GM18909 (cell line): ENCODE data around the gene VANGL2.
A peak's percentile ranks its signal among the peaks of the same experiment; 100 is the strongest.
"Not testable (repeated sequence)": the region's sequence is repeated elsewhere in the genome, so short reads cannot be mapped to it uniquely, and the experiment has no call there.

Experiments used
- ATAC-seq: cut with Tn5 transposase; IDR thresholded peaks from one replicate; pipeline ENCODE4 v1.9.1; 2021; ENCODE audit warnings: mild to moderate bottlenecking; ENCODE audit not compliant: unreplicated experiment, poor library complexity

Gene VANGL2

DNA sequence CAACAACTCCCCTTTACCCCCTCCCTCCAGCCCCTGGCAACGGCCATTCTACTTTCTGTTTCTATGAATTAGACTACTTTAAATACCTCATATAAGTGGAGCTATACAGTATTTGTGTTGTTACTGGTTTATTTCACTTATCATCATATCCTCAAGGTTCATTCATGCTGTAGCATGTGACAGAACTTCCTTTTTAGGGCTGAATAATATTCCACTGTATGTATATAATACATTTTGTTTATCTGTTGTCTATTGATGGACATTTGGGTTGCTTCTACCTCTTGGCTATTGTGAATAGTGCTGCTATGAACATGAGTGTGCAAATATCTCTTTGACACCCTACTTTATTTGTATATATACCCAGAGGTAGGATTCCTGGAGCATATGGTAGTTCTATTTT is 31.3 kb upstream of the VANGL2 start:
- ATAC-seq: no peak

DNA sequence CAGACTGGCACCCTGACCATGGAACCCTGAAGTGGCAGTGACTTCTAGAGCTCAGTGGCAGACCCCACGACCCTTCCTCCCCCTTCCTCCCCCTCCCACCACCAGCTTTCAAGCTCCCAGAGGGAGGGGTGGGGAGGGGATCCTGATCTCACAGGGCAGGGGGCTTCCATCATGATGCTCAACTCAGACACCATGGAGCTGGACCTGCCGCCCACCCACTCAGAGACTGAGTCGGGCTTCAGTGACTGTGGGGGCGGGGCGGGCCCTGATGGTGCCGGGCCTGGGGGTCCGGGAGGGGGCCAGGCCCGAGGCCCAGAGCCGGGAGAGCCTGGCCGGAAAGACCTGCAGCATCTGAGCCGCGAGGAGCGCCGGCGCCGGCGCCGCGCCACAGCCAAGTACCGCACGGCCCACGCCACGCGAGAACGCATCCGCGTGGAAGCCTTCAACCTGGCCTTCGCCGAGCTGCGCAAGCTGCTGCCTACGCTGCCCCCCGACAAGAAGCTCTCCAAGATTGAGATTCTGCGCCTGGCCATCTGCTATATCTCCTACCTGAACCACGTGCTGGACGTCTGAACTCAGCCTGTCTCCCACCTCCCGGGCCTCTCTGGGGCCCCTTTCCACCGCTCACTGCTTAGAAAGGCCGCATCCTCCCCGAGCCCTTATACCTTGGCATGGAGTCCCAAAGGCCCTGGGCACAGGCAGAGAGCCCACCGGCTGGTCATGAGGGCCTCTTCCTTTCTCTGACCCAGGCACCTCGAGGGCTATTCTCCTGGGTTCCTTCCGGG is 29.6 kb upstream of the VANGL2 start:
- no peak for ATAC-seq

DNA sequence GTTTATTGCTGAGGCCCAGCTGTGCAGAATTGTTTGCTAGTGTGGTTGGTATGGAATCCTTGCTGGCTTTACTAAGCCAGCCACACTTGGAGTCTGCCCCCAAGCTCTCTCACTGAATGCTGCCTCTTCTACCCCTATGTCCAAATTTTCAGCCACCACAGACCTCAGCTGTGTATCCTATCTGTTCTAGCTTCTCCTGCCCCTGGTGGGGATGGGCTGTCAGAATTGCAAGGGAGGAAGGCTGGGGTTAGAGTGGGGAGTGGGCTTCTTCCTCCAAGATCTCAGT is 29.1 kb upstream of the VANGL2 start:
- ATAC-seq: no peak

DNA sequence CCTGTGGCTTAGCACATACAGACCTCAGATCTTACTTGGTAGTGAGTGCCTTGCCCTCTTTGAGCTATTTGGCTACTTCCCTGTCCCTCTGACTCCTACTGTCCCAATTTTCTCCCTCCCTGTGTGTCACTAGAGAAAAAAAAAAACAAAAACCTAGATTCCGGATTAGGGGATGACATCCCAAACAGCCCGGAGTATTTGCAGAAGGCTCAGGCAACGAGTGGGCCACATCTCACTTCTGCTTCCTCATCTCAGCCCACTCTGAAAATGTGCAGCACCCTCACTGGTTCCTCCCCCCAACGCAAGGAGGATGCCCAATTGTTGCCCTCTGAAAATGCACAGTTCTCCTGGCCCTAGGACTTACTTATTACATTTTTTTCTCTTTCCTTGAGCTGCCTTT is 28.6 kb upstream of the VANGL2 start:
- no peak for ATAC-seq

DNA sequence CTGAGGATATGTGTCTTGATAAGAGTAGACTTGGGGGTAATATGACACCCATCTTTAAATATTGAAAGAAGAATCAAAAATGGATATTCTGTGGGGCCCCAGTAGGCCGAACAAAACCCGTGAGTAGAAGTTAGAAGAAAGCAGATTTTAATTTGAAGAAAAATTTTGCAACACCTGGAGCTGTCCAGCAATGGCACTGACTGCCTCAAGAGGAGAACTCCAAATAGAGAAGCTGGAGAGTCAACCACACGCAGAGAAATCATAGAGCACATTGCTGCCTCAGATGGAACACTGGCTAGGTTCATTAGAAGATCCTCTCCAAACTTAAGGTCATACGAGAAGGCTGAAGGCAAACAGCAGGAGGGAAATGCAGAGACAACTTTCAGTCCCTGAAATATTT is 26.7 kb upstream of the VANGL2 start:
- no peak for ATAC-seq

DNA sequence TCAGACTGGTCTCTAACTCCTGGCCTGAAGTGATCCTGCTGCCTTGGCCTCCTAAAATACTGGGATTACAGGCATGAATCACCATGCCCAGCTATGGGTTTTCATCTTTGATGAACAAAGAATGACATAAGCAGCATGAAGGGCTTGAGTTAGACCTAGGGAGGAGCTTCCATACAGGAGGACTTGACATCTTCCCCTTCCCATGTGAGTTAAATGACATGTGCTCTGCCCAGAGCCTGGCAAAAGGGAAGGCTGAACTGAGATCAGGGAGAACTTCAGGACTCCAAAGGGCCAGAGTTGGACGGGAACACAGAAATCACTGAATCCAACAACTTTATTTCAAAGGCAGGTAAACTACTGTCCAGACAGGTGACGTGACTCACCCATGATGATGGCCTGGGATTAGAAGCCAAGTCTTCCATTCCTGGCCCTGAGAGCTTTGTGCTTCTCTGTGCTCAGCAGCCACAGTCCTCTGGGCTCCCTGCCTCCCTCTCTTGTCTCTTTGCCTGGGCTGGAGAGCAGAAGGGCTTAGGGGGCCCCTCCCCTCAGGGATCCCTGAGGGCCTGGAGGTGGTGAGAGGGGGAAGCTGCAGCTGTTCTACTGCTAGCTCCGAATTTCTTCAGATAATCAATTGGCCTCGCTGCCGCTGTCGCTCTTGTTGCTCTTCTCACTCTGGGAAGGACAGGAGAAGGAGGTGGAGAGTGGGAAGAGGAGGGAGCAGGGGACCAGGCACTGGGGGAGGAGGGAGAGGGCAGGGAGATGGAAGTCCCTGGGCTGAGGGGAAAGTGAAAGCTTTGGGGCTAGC is 25.9 kb upstream of the VANGL2 start:
- no peak for ATAC-seq

DNA sequence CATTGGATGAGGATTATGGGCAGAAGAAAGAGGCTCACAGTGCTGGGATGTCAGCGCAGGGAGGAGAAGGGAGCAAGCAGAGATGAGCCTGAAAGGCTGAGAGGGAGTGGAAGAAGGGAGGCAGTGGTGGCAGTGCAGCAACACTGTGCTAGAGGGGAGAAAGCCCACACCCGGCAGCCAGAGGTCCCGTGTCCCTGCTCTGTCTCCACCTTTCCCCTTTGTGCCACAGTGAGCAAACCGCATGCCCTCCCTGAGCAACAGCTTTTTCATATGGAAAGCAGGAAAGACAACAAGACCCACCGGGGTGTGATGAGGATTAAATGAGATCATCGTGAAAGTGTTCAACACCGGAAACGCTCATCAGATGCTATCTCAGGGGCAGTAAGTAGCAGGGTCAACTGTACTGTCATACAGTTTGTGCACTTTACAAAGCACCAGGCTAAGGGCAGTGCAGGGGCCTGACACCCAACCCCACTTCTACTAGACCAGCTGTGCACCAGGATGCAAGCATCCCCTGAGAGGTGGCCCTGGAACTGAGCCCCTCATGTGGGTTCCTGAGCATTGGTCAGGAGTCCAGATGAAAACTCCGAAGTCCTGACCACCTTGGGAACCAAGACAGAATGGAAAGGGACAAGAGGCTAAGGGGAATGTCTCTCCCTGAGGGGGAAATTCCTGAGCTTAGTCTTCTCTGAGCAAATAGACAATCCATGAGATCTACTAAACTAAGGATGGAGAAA is 24.4 kb upstream of the VANGL2 start:
- peak; percentile 50 for ATAC-seq

DNA sequence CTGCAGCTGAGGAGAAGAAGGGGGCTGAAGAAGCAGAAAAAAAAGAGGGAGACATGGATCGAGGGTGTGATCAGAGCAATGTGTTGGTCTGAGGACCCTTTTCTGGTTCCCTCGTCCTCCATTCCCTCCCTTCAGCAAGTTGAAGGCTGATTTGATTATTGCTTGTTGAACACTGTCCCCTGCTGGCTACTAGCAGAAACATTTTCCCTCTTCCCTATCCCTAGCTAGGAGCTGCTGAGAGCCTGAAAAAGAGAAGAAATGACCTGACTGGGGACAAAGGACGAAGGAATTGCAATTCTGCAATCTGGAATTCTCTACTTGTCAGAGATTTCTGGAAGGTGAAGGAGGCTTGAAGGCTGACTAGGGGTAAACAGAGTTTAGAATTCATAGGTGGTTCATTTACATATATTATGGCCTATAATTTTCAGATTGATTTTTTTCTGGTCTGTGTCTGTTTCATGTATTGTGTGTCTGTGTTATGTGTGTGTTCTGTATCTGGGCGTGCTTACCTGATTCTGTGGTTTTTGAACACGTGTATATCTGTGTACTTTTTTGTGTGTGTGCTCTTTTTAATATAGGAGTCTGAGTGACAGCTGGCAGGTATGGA is 23.7 kb upstream of the VANGL2 start:
- peak; percentile 55 for ATAC-seq

DNA sequence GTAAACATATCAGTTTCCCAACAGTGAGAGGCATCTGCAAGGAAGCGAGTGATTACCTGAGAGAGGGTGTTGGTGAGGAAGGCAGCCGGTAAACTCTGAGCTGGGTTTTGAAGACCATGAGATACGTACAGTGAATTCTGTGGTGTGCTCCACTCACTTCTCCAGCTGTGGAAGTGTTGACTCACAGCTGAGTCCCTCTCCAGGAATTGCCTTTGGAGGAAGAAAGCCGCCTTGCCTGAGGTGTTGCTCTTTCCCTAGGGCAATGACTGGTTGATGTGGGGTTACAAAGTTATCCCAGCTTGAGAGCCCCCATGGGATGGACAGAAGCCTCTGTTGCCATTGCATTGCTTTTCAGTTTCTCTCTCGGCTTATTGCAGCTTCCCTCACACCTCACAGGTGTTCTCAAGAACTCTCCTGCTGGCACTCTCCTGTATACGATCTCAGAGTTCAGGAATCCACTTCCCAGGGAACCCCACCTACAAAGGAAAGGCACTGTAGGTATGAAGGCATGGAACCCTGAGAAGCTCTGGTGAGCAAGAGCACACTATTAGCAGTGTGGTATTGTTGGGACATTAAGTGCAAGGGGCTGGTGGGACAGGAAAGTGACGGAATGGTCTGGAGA is 22.7 kb upstream of the VANGL2 start:
- ATAC-seq: no peak

DNA sequence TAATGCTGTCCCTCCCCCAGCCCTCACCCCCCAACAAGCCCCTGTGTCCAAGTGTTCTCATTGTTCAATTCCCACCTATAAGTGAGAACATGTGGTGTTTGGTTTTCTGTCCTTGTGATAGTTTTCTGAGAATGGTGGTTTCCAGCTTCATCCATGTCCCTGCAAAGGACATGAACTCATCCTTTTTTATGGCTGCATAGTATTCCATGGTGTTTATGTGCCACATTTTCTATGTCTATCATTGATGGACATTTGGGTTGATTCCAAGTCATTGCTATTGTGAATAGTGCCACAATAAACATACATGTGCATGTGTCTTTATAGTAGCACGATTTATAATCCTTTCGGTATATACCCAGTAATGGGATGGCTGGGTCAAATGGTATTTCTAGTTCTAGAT is 15.6 kb upstream of the VANGL2 start:
- not testable (repeated sequence) for ATAC-seq

DNA sequence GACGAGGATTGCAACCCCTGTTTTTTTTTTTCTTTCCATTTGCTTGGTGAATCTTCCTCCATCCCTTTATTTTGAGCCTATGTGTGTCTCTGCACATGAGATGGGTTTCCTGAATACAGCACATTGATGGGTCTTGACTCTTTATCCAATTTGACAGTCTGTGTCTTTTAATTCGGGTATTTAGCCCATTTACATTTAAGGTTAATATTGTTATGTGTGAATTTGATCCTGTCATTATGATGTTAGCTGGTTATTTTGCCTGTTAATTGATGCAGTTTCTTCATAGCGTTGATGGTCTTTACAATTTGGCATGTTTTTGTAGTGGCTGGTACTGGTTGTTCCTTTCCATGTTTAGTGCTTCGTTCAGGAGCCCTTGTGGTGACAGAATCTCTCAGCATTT is 12.0 kb upstream of the VANGL2 start:
- not testable (repeated sequence) for ATAC-seq

DNA sequence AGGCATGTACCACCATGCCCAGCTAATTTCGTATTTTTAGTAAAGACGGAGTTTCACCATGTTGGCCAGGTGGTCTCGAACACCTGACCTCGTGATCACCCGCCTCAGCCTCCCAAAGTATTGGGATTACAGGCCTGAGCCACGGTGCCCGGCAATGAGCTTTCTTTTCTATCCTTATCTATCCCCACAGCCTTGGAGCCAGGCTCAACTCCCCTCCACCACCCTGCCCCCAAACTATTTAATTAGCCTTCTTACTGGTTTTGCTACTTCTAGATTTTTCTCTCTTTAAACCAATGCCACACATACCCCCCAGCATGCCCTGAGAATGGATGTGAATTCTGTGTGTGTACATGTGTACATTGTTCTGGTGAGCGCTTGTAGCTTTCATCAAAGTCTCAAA is 5.7 kb upstream of the VANGL2 start:
- ATAC-seq: no peak

DNA sequence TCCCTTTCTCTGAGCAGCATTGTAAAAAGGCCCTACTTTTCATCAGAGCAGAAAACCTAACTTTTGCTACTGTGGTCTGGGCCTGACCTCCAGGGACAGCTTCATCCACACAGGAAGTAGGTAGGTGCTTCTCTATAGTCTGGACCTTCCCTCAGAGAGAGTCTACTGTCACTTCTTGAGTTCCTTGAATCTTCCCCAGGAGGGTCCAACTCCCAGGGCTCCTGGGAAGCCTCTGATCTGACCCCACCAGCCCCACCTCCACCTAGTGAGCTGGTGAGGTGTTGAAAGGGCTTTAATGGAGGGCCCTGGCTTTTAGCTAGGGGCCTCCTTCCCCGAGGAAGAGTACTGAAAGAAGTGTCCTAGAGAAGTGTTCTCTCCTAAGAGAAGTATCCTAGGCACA is 2.7 kb upstream of the VANGL2 start:
- no peak for ATAC-seq

DNA sequence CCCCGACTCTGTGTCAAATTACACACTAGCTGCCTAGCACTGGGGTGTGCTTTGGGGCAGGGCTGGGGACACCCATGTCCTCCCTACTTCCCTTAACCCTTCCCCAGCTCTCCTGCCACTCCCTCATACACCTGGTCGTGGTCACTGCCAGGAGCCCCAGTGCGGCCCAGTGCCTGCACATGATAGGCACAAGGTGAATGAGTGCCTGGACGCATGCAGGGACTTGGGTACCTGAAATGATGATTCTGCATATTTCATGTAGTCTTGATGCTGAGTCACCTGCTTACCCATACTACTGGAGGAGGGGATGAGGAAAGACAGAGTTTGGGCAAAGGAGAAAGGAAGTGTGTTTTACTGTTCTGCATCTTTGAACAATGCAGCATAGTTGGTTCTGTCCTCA is 1.5 kb upstream of the VANGL2 start:
- ATAC-seq: no peak

DNA sequence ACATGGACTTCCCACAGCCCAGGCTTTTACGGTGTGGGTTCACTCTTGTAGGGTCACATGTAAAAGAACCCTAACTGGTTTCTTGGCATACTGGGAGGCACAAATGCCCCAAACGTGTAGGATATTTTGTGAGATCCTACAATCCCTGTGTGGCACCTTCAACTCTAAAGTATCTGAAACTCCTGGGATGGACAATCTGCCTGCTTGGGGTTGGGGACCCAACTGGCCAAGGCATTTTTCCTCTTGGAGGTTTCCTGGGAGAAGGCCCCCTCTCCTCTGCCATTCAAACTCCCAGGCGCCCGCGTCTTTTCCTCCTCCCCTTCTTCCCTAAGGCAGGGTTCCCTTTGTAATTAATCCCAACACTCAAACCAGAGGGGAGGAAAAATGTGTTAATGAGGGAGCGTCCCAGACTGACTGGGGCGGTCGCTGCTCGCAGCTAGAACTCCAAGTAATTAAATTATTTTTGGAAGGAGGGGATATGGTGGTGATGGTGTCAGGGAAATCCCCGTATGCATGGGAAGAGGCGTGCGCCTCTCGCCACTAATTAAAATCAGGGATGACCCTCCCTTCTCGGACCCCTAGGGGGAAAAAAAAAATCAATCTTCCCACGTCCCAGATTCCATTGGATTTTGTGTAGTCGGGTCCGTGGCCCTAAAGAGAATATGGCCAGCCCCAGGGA is 681 bp upstream of the VANGL2 start:
- ATAC-seq: no peak

DNA sequence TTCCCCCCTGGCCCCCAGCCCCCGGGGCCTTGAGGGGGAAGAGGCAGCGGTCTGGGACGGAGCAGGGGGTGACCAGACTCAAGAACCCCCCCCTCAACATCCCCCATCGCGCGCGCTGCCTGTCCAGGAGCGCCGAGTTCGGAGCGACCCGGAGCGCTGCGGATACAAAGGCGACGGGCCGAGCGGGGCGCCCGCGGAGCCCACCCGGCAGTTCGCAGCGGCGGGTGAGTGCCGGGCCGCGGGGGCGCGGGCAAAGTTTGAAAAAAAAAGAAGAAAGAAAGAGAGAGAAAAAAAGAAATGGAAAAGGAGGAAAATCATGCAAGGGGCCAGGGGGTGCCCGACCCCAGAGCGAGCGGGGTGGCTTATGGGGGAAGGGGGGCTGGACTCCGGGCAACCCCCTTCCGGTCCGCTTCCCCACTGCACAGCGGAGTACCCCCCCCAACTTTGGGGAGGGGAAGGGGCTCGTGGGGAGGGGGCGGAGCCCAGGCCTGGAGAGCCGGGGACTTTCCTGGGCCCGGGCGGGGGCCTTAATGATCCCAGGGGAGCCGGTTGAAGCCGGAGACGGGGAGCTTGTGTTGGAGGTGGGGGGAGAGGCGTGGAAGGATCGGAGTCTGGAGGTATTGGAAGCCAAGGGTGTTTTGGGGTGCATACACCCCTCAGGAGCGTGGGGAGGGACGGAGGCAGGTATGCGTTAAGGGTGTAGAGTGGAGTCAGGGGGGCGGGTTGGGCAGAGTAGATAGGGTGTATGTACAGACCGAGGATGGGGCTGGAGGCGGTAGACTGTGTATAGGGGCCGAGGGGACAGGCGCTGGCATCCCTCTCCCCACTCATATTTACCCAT is 502 bp downstream of the VANGL2 start:
- ATAC-seq: no peak

DNA sequence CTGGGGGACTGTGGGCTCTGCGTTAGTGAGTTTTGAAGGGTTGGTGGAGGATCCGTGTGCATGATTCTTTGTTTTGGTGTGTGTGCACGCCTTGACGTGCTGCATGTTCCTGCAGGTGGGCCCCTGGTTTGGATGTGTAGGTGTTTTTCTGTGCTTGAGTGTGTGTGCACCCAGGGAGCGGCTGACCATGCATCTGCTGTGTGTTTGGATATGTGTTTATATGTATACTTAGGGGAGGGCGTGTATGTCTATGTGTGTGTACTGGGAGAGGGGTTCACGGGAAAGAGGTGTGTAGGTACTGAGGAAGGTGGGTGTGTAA is 1.1 kb downstream of the VANGL2 start:
- ATAC-seq: no peak

DNA sequence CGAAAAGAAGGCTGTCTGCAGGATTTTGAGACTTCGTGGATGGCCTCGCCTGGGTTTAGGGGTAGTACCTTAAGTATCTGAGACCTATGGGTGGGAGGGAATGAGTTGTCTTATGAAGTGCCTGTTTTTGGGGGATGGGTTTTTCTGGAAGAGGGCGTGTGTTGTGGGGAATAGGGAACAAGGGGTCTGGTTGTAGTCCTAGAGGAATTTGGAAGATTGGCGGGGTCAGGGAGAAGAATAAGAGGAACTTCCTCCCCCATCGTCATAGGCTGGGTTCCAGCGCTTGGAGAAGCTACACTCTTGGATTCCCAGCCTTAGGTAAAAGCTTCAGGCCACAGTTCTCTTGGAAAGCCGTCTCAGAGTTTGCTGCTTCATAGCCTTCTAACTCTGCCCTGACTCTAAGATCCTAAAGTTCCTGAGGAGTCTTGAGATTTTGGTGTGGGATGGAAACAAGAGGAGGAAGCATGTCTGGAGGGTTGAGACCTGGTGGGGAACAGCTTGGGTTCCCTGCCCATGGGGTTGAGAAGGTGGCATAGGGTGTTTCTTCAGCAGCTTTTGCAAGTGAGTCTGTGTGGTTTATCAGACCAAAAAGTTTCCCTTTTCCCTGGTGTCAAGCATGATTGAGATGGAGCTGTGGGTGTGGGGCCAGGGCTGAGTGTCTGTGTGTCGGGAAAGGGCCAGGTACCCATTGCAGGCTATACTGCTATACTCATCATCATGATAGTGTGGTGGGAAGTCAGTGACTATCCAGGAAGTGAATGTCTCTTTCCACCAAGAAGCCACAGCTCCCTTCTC is 1.8 kb downstream of the VANGL2 start:
- ATAC-seq: no peak
